Measurements from ENCODE around the gene R3HDM2.

DNA sequence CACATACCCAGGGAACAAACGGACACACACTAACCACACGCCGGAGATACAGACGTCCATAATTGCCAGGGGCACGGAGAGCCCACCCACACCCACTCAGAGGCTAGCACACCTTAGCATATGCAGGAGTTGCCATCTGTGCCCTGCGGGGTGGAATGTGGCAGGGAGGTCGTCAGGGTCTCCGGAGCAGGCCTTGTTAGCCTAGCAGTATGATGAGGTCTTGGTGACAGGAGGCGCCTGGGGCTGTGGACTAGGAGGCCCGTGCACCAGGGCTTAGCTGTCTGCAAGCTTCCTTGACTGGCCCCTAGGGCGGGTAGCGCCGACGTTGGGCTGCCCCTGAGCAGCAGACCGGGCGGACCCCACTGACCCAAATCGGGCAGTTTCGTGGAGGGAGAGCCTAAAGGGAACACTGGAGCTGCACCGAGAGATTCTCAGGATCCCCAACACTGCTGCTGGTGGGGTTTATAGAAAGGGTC lies 189.9 kb downstream of the R3HDM2 start:
- TF ChIP-seq, protein P1, sequence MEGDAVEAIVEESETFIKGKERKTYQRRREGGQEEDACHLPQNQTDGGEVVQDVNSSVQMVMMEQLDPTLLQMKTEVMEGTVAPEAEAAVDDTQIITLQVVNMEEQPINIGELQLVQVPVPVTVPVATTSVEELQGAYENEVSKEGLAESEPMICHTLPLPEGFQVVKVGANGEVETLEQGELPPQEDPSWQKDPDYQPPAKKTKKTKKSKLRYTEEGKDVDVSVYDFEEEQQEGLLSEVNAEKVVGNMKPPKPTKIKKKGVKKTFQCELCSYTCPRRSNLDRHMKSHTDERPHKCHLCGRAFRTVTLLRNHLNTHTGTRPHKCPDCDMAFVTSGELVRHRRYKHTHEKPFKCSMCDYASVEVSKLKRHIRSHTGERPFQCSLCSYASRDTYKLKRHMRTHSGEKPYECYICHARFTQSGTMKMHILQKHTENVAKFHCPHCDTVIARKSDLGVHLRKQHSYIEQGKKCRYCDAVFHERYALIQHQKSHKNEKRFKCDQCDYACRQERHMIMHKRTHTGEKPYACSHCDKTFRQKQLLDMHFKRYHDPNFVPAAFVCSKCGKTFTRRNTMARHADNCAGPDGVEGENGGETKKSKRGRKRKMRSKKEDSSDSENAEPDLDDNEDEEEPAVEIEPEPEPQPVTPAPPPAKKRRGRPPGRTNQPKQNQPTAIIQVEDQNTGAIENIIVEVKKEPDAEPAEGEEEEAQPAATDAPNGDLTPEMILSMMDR (conservative IDR thresholded peaks at IDR 0.05 in 1 of 2, IDR thresholded peaks at IDR 0.05 in 1 of 2; ENCODE audit: extremely low read depth in 1 of 2, insufficient read depth in 1 of 2, low read depth in 1 of 2, low read length in 2 of 2), result no peak
- no peak for TF ChIP-seq EZH2 (IDR thresholded peaks at IDR 0.05; ENCODE audit: borderline replicate concordance, low read length)

All from mammary epithelial cell (primary cell).